Epithelial cell of proximal tubule (primary cell): ENCODE data around the gene OSCAR. TPM values are rescaled to one million over a fixed set of nuclear protein-coding genes. Genes with fewer than 3 reads are reported as not detected.

Experiments
- DNase-seq: peaks from one replicate; pipeline ENCODE4 v3.0.0-alpha.2; 2011; ENCODE audit warnings: low read depth
- H3K4me3 ChIP-seq: 2 replicates; pipeline ENCODE4 v1.5.1; 2011; ENCODE audit warnings: low read depth, mild to moderate bottlenecking, low read length
- total RNA-seq: library from RNA; depleted of rRNA; stranded (reverse); fragments of >200 nt; gene quantifications from 2 replicates; pipeline ENCODE4 v1.2.3, GENCODE V29; 2015
- TF ChIP-seq, protein P1 (sequence below): conservative IDR thresholded peaks from 2 replicates; pipeline ENCODE4 v1.5.1; 2012; ENCODE audit warnings: low read depth, mild to moderate bottlenecking, low read length

The OSCAR gene
- total RNA-seq, 1 donor from 2014 or later, result not detected

DNA sequence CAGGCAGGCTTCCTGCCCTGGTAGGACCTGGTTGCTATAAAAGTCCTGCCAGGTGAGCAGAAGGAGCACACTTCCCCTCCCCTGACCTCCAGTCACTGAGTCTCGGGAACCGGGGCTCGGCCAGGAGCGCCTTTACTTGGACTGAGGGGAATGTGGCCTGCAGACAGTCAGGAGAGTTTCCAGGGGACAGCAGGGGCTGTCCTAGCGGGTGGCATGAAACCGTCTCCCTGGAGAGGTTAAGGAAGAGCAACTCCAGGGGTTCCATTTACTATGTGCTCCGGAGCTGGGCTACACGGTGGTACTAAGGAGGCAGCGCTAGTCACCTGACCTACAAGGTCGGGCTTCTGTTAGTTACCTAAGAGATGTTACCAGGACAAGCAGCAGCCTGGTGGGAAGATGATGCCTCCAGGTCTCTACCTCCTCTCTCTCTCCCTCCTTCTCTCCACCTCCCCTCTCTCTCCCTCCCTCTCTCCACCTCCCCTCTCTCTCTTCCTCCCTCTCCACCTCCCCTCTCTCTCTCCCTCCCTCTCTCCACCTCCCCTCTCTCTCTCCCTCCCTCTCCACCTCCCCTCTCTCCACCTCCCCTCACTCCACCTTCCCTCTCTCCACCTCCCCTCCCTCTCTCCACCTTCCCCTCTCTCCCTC, 32.8 kb upstream of the OSCAR start:
- TF ChIP-seq, protein P1, sequence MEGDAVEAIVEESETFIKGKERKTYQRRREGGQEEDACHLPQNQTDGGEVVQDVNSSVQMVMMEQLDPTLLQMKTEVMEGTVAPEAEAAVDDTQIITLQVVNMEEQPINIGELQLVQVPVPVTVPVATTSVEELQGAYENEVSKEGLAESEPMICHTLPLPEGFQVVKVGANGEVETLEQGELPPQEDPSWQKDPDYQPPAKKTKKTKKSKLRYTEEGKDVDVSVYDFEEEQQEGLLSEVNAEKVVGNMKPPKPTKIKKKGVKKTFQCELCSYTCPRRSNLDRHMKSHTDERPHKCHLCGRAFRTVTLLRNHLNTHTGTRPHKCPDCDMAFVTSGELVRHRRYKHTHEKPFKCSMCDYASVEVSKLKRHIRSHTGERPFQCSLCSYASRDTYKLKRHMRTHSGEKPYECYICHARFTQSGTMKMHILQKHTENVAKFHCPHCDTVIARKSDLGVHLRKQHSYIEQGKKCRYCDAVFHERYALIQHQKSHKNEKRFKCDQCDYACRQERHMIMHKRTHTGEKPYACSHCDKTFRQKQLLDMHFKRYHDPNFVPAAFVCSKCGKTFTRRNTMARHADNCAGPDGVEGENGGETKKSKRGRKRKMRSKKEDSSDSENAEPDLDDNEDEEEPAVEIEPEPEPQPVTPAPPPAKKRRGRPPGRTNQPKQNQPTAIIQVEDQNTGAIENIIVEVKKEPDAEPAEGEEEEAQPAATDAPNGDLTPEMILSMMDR, result no peak
- no peak for DNase-seq
- H3K4me3 ChIP-seq, result no peak overlapping the region

DNA sequence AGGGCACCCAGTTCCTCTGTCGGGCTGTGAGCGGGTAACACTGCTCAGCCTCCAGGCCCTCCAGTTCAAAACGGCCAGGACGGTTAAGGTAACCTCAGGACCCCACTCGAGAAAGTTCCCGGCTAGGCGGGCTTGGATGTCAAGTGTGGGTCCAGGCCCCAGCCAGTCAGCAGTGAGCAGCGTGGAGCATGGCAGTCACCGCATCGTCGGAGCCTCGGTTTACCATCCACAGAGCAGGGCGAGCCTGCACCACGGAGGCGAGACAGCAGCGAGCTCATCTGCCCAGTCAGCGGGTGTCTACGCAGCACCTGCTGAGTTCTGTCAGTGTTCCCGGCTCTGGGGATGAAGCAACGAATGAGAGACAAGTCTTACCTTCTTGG, 29.0 kb upstream of the OSCAR start:
- no peak overlapping the region for H3K4me3 ChIP-seq
- DNase-seq, result no peak
- TF ChIP-seq, protein P1, result no peak

DNA sequence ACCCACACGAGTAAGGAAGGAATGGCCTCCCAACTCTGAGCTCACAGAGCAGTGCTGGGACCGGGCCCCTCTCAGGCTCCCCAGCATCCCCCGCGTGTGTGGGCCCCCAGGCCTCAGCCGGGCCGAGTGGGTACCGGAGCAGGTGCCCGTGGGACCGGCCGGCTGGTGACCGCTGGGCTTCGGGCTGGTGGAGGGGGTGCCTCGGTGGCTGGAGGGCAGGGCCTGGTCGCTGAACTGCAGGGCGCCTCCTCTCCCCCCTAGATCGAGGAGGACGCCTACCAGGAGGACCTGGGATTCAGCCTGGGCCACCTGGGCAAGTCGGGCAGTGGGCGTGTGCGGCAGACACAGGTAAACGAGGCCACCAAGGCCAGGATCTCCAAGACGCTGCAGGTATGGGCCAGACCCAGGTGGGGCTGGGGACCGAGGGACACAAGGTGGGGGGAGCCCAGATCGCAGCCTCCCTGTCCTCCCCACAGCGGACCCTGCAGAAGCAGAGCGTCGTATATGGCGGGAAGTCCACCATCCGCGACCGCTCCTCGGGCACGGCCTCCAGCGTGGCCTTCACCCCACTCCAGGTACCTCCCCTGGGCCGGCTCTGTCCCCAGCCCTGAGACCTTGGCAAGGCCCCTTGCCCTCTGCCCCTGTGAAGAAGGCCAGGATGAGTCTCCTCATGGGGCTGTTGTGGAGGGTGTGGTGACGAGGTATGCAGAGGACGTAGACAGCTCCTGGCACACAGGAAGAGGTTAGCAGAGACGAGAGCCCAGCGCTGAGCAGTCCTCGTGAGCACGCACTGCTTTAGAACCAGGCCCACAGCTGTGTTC, 28.4 kb upstream of the OSCAR start:
- TF ChIP-seq, protein P1, result no peak
- no peak overlapping the region for H3K4me3 ChIP-seq

DNA sequence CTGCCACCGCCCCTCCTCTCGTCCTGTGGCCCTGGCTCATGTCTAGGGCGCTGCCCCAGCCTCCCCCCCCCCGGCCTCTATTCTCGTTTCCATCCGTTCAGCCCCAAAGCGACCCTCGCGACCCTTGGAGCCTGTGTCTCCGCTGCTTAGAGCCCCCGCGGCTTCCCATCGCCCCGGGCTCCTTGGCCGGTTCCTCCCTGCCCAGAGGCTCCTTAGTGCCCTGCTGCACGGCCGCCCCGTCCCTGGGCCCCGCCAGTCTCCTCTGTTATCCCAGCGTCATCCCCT, 27.8 kb upstream of the OSCAR start:
- TF ChIP-seq, protein P1, result no peak
- H3K4me3 ChIP-seq, result no peak overlapping the region
- DNase-seq, result no peak

More for the DNA sequence above, 28.4 kb upstream of the OSCAR start:
- DNase-seq, result no peak

DNA sequence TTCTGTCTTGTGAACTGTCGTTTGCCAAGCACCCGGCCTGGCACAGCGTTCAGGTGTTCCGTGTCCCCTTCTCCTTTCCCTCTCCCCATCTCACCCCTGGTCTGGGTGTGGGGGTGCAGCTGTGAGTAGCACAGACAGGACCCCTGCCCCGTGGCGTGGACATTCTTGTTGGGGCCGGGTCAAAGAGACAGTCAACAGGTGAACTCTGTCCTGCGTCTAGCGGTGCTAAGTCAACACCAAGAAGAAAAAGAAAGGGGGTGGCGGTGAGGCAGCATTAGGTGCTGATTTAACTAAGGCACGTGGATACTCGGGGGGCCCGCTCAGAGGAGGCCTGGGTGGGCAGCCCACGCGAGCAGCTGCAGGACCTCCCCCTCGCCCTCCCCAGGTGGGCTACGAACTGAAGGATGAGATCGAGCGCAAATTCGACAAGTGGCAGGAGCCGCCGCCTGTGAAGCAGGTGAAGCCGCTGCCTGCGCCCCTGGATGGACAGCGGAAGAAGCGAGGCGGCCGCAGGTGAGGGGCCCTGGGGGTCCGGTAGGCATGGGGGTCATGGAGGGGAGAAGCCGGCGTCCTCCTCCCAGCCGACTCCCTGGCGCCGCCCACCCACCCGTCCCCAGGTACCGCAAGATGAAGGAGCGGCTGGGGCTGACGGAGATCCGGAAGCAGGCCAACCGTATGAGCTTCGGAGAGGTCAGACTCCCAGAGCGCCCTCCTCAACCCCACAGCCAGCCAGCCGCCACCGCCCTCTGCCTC, 27.3 kb upstream of the OSCAR start:
- H3K4me3 ChIP-seq, result no peak overlapping the region
- TF ChIP-seq, protein P1, result no peak
- no peak for DNase-seq

DNA sequence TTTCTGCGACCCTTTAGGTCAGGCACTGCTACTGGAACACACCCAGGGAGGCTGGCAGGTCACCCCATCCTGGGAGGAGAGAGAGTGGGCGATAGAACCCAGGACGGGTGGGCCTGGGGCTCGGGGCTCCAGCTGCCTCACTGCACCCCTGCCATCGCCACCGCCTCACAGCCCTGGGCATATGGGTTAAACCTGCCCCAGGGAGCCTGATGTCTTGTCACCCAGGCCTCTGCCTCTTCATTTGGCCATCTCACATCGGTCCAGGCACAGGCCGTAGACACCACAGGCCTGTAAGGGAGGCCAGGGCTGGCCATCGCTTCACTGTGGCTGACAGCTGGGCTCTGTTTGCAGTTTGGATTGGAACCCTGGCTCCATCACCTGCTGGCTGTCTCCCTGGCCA, 25.1 kb upstream of the OSCAR start:
- no peak for DNase-seq
- no peak overlapping the region for H3K4me3 ChIP-seq

More for the DNA sequence above, 25.1 kb upstream of the OSCAR start:
- TF ChIP-seq, protein P1, result no peak
